CD4-positive, alpha-beta T cell treated with Interleukin-1 beta for 1 hour (primary cell): ENCODE measurements around the gene TTN.

Experiments
- DNase-seq, 2 donors: peaks; one replicate each; pipeline ENCODE4 v3.0.0-alpha.2; 2020 to 2022

The TTN gene

DNA sequence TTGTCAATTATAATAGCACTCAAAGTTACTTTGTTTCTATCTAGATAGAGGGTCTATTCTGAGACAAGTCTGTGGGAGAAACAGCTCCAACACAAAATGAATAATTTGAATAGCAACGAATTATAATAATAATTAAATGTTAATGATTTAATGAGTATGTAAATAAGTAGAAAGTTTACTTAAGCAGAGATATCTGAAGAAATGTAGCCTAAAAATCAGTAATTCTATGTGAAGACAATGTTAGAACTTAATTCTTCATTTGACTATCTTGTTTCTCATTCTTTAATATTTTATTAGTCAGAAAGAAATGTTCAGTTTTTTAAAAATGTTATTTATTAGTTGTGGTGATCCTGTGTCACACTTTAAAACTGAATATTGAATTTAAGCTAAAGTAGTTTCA lies 165.7 kb downstream of the TTN start:
- no peak for DNase-seq

GRCh38 chr2:178635897-178636296 lies 171.3 kb downstream of the TTN start:
- no peak for DNase-seq

DNA sequence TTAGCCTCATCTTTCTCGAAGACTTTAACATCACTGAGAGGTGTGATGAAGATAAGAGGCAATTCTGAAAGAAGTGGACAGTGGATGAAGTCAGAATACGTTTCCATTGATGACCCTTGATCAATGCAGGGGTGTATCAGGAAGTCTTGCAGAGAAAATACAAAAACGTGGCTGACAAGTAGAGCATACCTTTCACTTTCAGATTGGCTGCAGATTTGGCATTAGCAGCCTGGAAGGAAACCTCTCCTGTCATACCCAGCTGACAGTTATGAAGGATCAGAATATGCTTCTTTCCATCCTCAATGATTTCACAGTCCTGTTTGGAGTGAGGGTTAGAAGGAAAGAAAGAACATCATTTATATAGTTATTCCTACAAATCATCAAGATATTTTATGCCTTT lies 174.5 kb downstream of the TTN start:
- no peak for DNase-seq

DNA sequence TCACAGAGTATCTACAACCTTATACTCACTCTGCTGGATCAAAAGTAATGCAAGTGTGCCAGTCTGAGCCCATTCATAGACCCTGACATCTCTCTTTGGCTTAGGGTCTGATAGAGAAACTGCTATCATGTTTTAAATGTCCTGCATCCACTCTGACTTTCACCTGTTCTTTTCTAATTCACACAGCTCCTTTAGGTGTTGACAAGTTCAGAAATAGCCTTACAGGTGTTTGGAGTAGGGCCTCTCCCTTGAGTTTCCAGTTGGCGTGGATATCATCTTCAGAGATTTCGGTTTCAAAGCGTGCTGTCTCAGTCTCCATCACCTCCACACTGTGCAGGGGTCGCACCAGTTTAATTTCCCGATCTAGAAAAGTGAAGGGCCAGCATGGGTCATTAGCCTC lies 176.6 kb downstream of the TTN start:
- DNase-seq: no peak

GRCh38 chr2:178629463-178629862 lies 177.8 kb downstream of the TTN start:
- no peak for DNase-seq

GRCh38 chr2:178628605-178629004 lies 178.6 kb downstream of the TTN start:
- no peak for DNase-seq

DNA sequence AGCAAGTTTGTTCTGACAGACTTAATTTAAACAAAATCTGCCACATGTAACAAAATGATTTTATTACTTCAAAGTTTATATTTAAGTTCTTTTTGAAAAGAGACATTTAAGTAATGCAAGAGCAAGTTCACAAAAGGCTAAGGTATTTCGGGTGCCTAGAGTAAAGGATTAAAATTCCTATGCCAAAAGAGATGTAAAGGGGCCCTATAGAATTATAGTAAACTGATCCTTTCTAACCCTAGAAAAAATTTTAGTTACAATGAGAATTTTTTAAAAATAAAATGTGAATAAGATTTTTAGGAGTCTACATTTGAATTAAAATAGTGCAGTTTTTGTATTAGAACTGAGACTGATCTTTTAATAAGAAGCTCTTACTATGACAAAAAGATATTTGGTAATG lies 179.8 kb downstream of the TTN start:
- DNase-seq: no peak

DNA sequence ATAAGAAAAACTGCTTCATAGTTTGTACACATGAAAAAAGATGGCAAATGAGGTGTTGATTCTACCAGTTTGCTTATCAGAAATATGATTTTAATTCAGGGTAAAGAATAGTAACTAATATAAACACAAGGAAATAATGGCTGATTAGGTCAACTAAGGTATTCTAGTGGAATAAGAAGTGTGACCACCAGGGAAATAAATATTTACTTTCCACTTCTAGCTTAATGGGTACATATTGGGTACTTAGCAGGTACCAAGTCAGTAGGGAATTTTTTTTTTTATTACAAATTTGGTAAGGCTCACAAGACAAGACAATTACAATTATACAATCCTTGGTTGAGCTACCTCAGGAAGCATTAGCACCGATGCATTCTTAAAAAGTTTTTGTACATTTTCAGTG lies 191.3 kb downstream of the TTN start:
- no peak for DNase-seq

- no peak for DNase-seq
These were observed 204.3 kb downstream of the TTN start for GRCh38 chr2:178602901-178603300.

DNA sequence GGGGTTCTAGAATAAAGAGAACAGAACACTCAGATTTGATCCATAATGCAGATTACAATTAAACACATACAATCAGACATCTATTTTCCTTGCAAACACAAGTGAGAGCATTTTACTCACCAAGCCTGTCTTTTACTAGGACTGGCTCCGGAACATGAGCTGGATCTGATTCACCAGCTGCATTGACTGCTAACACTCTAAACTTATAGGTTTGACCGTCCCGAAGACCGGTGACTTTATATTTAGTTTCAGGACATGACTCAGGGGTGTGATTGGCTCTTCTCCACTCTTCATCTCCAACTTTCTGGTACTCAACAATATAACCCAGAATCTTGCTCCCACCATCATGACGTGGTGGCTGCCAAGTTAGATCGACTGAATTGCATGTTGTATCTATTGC lies 214.6 kb downstream of the TTN start:
- DNase-seq: no peak

GRCh38 chr2:178589335-178589734 lies 217.9 kb downstream of the TTN start:
- no peak for DNase-seq

- DNase-seq: no peak
These were observed 222.6 kb downstream of the TTN start for GRCh38 chr2:178584666-178585065.

DNA sequence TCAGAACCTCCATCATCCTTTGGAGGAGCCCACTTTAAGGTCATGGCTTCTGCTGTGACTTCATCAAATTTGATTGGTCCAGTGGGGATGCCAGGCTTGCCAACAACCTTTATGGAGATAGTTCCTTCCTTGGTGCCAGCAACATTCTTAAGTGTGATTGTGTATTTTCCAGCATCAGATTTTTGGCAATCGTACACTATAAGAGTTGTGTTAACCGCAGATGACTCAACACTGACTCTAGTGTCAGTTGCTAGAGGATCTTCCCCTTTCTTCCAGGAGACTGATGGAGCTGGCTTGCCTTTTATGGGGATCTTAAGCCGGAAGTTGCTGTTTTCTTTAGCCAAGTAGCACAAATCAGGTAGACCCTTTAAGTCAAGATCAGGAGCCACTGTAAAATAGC lies 228.2 kb downstream of the TTN start:
- no peak for DNase-seq

- DNase-seq: no peak
These were observed 232.4 kb downstream of the TTN start for GRCh38 chr2:178574789-178575188.

- no peak for DNase-seq
These were observed 239.0 kb downstream of the TTN start for GRCh38 chr2:178568227-178568626.

- DNase-seq: no peak
These were observed 254.2 kb downstream of the TTN start for GRCh38 chr2:178553047-178553446.

GRCh38 chr2:178550352-178550751 lies 256.9 kb downstream of the TTN start:
- DNase-seq: no peak

DNA sequence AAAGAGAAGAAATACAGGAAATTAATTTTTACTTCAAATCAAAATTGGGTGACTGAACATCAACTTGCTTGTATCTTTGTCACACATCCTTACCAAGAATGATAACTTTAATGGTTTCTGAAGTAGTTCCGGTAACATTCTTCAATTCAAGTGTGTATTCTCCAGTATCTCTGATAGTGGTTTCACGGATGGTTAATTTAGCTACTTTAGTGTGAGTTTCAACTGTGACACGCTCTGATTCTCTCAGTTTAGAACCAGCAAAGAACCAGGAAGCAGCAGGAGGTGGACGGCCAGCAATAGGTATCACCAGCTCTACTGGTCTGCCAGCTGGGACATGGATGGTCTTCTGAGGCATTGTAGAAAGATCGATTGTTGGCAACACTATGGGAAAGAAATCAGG lies 264.7 kb downstream of the TTN start:
- no peak for DNase-seq

GRCh38 chr2:178542161-178542560 lies 265.1 kb downstream of the TTN start:
- no peak for DNase-seq

GRCh38 chr2:178536037-178536436 lies 271.2 kb downstream of the TTN start:
- no peak for DNase-seq

- no peak for DNase-seq
These were observed 276.1 kb downstream of the TTN start for GRCh38 chr2:178531168-178531567.

- DNase-seq: peak; percentile 13 to 55
These were observed 276.5 kb downstream of the TTN start for GRCh38 chr2:178530625-178531142.

GRCh38 chr2:178530131-178530530 lies 277.1 kb downstream of the TTN start:
- no peak for DNase-seq

- no peak for DNase-seq
These were observed 278.0 kb downstream of the TTN start for GRCh38 chr2:178529194-178529593.

GRCh38 chr2:178528647-178529046 lies 278.6 kb downstream of the TTN start:
- DNase-seq: no peak

DNA sequence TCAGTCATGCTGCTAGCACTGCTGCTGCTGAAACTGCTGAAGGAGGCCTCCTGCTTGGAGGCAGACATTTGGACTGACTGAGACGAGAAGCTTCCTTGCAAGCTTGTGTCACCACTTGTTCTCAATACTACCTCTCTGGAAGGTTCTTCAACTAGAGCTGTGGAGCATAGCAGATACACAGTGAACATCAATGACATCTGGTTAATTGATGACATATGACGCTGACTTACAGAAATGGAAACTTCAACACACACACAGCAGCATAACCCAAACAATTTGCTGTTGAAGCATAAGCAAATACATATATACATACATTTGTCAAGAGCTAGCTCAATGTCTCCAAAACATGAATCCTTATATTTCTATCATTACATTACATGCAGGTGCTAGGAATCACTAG lies 279.6 kb downstream of the TTN start:
- no peak for DNase-seq
